Measurements from ENCODE around the gene ARRB1.

ARRB1 gene

DNA sequence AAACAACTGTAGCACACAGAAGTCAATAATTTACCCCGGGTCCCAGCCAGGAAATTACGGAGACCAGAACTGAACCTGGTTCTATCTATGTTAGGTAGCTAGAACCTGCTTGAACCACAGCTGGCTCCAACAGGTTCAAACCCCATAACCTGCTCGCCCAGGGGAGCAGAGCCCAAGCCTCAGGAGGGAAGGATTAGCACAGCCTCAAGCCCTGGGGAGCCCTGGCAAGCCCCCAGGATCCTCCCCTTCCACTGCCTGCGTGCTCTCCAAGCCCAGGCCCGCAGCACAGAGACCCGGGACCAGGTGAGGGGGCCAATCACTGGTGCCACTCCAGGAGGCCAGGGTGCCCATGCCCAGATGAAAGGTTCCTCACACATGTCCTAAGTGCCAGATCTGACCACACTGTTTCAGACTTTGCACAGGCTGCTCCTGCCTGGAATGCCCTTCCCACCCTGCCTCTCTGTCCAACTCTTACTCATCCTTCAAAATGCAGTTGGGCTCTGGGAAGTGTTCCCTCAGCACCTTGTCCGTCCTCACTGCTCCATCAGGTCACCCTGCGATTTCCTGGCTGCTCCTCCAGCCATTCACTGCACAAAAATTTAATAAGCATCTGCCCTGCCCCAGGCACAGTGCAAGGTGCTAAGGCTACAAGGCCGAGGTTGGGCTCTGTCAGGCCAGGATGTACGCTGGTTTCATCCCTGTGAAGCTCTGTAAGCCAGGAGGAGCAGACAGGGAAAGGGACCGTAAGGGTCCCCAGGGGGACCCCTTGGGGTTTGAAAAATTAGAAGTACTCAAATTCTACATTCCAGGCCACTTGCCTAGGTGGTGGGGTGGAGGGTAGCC lies 32.2 kb downstream of the ARRB1 start:
- H3K4me1 ChIP-seq (ENCODE audit: low read length), result no peaks in the 10 kb centered on the region
- H3F3A ChIP-seq (ENCODE audit: insufficient read depth, low read length), result no peaks in the 10 kb centered on the region
- no peaks in the 10 kb centered on the region for H3K9me2 ChIP-seq (replicated peaks; ENCODE audit: insufficient read depth, low read length)
- no peaks in the 10 kb centered on the region for H3K9me3 ChIP-seq (replicated peaks; ENCODE audit: insufficient read depth, low read length)
- H3K9ac ChIP-seq (ENCODE audit: low read length), result no peak overlapping the region
- H4K20me1 ChIP-seq (ENCODE audit: insufficient read depth, low read length), result no peaks in the 10 kb centered on the region
- H3K4me3 ChIP-seq (ENCODE audit: low read length), result no peak overlapping the region
- H3K79me2 ChIP-seq (ENCODE audit: low read length), result no peaks in the 10 kb centered on the region
- no peaks in the 10 kb centered on the region for H3K27me3 ChIP-seq (replicated peaks; ENCODE audit: insufficient read depth, low read length)
- no peak for DNase-seq
- H3K27ac ChIP-seq (ENCODE audit: low read length), result no peak overlapping the region
- no peak overlapping the region for H2AFZ ChIP-seq (ENCODE audit: low read length)
- TF ChIP-seq, protein P1, sequence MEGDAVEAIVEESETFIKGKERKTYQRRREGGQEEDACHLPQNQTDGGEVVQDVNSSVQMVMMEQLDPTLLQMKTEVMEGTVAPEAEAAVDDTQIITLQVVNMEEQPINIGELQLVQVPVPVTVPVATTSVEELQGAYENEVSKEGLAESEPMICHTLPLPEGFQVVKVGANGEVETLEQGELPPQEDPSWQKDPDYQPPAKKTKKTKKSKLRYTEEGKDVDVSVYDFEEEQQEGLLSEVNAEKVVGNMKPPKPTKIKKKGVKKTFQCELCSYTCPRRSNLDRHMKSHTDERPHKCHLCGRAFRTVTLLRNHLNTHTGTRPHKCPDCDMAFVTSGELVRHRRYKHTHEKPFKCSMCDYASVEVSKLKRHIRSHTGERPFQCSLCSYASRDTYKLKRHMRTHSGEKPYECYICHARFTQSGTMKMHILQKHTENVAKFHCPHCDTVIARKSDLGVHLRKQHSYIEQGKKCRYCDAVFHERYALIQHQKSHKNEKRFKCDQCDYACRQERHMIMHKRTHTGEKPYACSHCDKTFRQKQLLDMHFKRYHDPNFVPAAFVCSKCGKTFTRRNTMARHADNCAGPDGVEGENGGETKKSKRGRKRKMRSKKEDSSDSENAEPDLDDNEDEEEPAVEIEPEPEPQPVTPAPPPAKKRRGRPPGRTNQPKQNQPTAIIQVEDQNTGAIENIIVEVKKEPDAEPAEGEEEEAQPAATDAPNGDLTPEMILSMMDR (IDR thresholded peaks at IDR 0.05; ENCODE audit: low read length), result no peak
- no peak for TF ChIP-seq EZH2phosphoT487 (IDR thresholded peaks at IDR 0.05; ENCODE audit: low read length)
- no peak for TF ChIP-seq EZH2 (optimal IDR thresholded peaks at IDR 0.05; ENCODE audit: low read depth, low read length)
- no peak overlapping the region for H3K4me2 ChIP-seq (ENCODE audit: low read depth, low read length)
- H3K36me3 ChIP-seq (replicated peaks; ENCODE audit: insufficient read depth, low read length), result no peaks in the 10 kb centered on the region

DNA sequence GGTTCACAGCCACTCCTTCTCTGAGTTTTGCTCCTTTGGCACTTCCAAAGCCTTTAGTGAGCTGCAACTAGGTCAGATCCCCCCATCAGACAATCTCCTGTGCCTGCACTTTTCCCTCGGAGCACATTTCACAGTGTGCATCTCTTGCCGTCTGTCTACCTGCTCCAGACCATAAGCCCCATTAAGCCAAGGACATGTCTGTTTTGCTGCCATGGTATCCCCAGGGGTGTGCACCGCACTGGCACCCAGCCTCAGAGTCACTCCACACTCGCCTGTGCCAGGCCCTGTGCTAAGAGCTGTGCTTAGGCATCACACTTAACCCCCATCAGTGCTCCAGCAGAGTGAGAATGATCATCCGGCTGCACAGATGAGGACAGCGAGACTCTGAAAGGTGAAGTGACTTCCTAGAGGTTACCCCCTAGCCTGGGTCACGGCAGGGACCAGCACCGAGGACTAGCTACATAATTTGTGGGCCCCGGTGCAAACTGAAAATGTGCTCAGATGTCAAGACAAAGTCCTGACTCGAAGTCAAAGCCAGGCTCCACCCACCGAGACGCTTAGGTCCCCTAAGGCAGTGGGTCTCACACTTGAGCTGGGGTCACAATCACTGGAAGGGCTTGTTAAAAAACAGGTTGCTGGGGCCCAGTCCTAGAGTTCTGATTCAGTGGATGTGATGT lies 33.9 kb downstream of the ARRB1 start:
- Histone ChIP-seq H3K4me1 (ENCODE audit: low read length) (no peaks in the 10 kb centered on the region), H3K9me2 (replicated peaks; ENCODE audit: insufficient read depth, low read length) (no peaks in the 10 kb centered on the region), H3K4me2 (ENCODE audit: low read depth, low read length) (no peak overlapping the region), H3F3A (ENCODE audit: insufficient read depth, low read length) (no peaks in the 10 kb centered on the region), H3K4me3 (ENCODE audit: low read length) (no peak overlapping the region), H4K20me1 (ENCODE audit: insufficient read depth, low read length) (no peaks in the 10 kb centered on the region), H2AFZ (ENCODE audit: low read length) (no peak overlapping the region), H3K27ac (ENCODE audit: low read length) (no peak overlapping the region), H3K36me3 (replicated peaks; ENCODE audit: insufficient read depth, low read length) (no peaks in the 10 kb centered on the region), H3K9ac (ENCODE audit: low read length) (no peak overlapping the region), H3K9me3 (replicated peaks; ENCODE audit: insufficient read depth, low read length) (no peaks in the 10 kb centered on the region), H3K27me3 (replicated peaks; ENCODE audit: insufficient read depth, low read length) (no peaks in the 10 kb centered on the region), H3K79me2 (ENCODE audit: low read length) (no peaks in the 10 kb centered on the region)
- TF ChIP-seq, protein P1 (IDR thresholded peaks at IDR 0.05; ENCODE audit: low read length), result no peak
- TF ChIP-seq EZH2phosphoT487 (IDR thresholded peaks at IDR 0.05; ENCODE audit: low read length) (no peak), EZH2 (optimal IDR thresholded peaks at IDR 0.05; ENCODE audit: low read depth, low read length) (no peak)
- DNase-seq, result no peak

DNA sequence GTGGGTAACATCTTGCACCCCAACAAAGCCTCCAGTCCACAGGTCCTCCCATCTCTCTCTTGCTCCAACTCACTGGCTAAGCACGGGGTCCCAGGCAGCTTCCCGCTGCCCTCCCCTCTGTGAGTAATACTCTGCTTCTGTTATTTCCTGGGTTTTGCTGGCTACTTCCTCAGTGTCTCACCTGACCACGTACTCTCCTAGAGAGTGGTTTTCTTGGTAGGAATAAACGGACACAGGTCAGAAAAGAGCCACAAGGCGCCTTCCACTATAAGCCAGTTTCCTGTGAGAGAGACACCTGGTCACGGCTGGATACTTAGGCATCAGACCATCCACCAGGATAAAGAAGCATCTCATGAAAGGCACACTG lies 36.0 kb downstream of the ARRB1 start:
- Histone ChIP-seq H3F3A (ENCODE audit: insufficient read depth, low read length) (no peaks in the 10 kb centered on the region), H2AFZ (ENCODE audit: low read length) (no peak overlapping the region), H3K9ac (ENCODE audit: low read length) (no peak overlapping the region), H3K36me3 (replicated peaks; ENCODE audit: insufficient read depth, low read length) (no peaks in the 10 kb centered on the region), H3K79me2 (ENCODE audit: low read length) (no peaks in the 10 kb centered on the region), H3K27me3 (replicated peaks; ENCODE audit: insufficient read depth, low read length) (no peaks in the 10 kb centered on the region), H3K4me1 (ENCODE audit: low read length) (no peaks in the 10 kb centered on the region), H3K4me2 (ENCODE audit: low read depth, low read length) (no peak overlapping the region), H3K4me3 (ENCODE audit: low read length) (no peak overlapping the region), H4K20me1 (ENCODE audit: insufficient read depth, low read length) (no peaks in the 10 kb centered on the region), H3K9me2 (replicated peaks; ENCODE audit: insufficient read depth, low read length) (no peaks in the 10 kb centered on the region), H3K9me3 (replicated peaks; ENCODE audit: insufficient read depth, low read length) (no peaks in the 10 kb centered on the region), H3K27ac (ENCODE audit: low read length) (no peak overlapping the region)
- no peak for DNase-seq
- TF ChIP-seq EZH2phosphoT487 (IDR thresholded peaks at IDR 0.05; ENCODE audit: low read length) (no peak), EZH2 (optimal IDR thresholded peaks at IDR 0.05; ENCODE audit: low read depth, low read length) (no peak)
- TF ChIP-seq, protein P1 (IDR thresholded peaks at IDR 0.05; ENCODE audit: low read length), result no peak
